H1 (cell line): ENCODE data around the gene MEF2C. TPM values are rescaled to one million over a fixed set of nuclear protein-coding genes. Genes with fewer than 3 reads are reported as not detected.
"Not testable (repeated sequence)": the region's sequence is repeated elsewhere in the genome, so short reads cannot be mapped to it uniquely, and the experiment has no call there.

Source experiments
- CTCF ChIA-PET: fragments of 300-600 bp; sonication (Branson Sonifier 250); formaldehyde crosslinking; loops from one replicate; lab custom pipeline; 2021; ENCODE audit not compliant: partially characterized antibody; lab: Charles Lee
- POLR2A ChIA-PET: fragments of 300-600 bp; sonication (Branson Sonifier 250); formaldehyde crosslinking; loops from one replicate; lab custom pipeline; 2021; ENCODE audit warnings: inconsistent platforms; ENCODE audit not compliant: partially characterized antibody; lab: Charles Lee
- DNase-seq, 2 experiments: peaks; one replicate each; pipeline versions ENCODE4 v3.0.0 to v3.0.0-alpha.2; 2010 to 2022; ENCODE audit warnings: low spot score in 2 of 2, low read depth in 1 of 2, mixed read lengths in 1 of 2
- FAIRE-seq: peaks from 2 replicates; lab custom pipeline; 2011; peaks lifted over from hg19 to GRCh38; lab: Jason Lieb, UNC
- H2AFZ ChIP-seq: 2 replicates; pipeline ENCODE4 v1.8.1; 2012; ENCODE audit warnings: low read length, inconsistent platforms
- H2AK5ac ChIP-seq: 2 replicates; pipeline ENCODE4 v1.6.1; 2013; ENCODE audit warnings: low read depth, low read length
- H2BK120ac ChIP-seq: replicated peaks from 2 replicates; pipeline ENCODE3; 2013; ENCODE audit warnings: low read depth, low read length, inconsistent platforms
- H2BK12ac ChIP-seq: 2 replicates; pipeline ENCODE4 v1.6.1; 2013; ENCODE audit warnings: low read depth, low read length
- H2BK15ac ChIP-seq: 2 replicates; pipeline ENCODE4 v1.6.1; 2013; ENCODE audit warnings: low read length
- H2BK20ac ChIP-seq: 2 replicates; pipeline ENCODE4 v1.6.1; 2013; ENCODE audit warnings: low read length
- H2BK5ac ChIP-seq: 2 replicates; pipeline ENCODE4 v1.6.1; 2013; ENCODE audit warnings: low read depth, low read length
- H3K14ac ChIP-seq: 2 replicates; pipeline ENCODE4 v1.6.1; 2013; ENCODE audit warnings: inconsistent platforms; ENCODE audit not compliant: insufficient read length
- H3K18ac ChIP-seq: 2 replicates; pipeline ENCODE4 v1.6.1; 2013; ENCODE audit warnings: low read length; ENCODE audit errors: extremely low read depth
- H3K23ac ChIP-seq: 2 replicates; pipeline ENCODE4 v1.6.1; 2013; ENCODE audit warnings: inconsistent platforms; ENCODE audit not compliant: insufficient read length
- H3K23me2 ChIP-seq: 2 replicates; pipeline ENCODE4 v1.6.1; 2013; ENCODE audit warnings: low read depth, low read length
- H3K27ac ChIP-seq: 2 replicates; pipeline ENCODE4 v1.6.1; 2011; ENCODE audit warnings: low read depth, low read length, inconsistent platforms
- H3K27me3 ChIP-seq, 4 experiments: replicated peaks in 1 of 4; 1 replicate in 1 of 4; 2 replicates in 3 of 4; pipeline versions ENCODE4 v1.6.1 to v1.8.1; 2011 to 2013; ENCODE audit warnings: low read length in 3 of 4, mild to moderate bottlenecking in 3 of 4, inconsistent platforms in 2 of 4, mixed read lengths in 2 of 4, moderate library complexity in 1 of 4; ENCODE audit not compliant: control insufficient read depth in 3 of 4, insufficient read depth in 3 of 4; ENCODE audit errors: extremely low read depth in 1 of 4
- H3K36me3 ChIP-seq, 4 experiments: 2 replicates each; pipeline versions ENCODE4 v1.6.1 to v1.8.1; 2011 to 2013; ENCODE audit warnings: mild to moderate bottlenecking in 4 of 4, low read length in 3 of 4, moderate library complexity in 2 of 4, control low read depth in 1 of 4, inconsistent platforms in 1 of 4; ENCODE audit not compliant: insufficient read depth in 4 of 4, control insufficient read depth in 2 of 4
- H3K4ac ChIP-seq: replicated peaks from 2 replicates; pipeline ENCODE3; 2013; ENCODE audit warnings: low read length, low read depth, mixed read lengths, inconsistent platforms; ENCODE audit not compliant: insufficient read length
- H3K4me1 ChIP-seq, 4 experiments: replicated peaks in 1 of 4; 1 replicate in 1 of 4; 2 replicates in 3 of 4; pipeline versions ENCODE4 v1.6.1 to v1.8.1; 2011 to 2013; ENCODE audit warnings: low read length in 3 of 4, inconsistent platforms in 2 of 4, mixed read lengths in 1 of 4; ENCODE audit not compliant: insufficient read depth in 4 of 4, control insufficient read depth in 3 of 4
- H3K4me2 ChIP-seq, 2 experiments: 2 replicates each; pipeline versions ENCODE4 v1.6.1 to v1.8.1; 2011 to 2013; ENCODE audit warnings: low read depth in 2 of 2, low read length in 2 of 2, control low read depth in 1 of 2, inconsistent platforms in 1 of 2, mild to moderate bottlenecking in 1 of 2; ENCODE audit not compliant: insufficient read depth in 1 of 2
- H3K4me3 ChIP-seq, 4 experiments: fragments of 200-600, 300-600 bp in 1 of 4; sonication (generic), shearing (Covaris generic), sonication (Bioruptor Twin) in 1 of 4; 2 replicates each; pipeline versions ENCODE4 v1.5.1 to v1.8.1; 2011 to 2016; ENCODE audit warnings: low read length in 4 of 4, low read depth in 3 of 4, control low read depth in 2 of 4, inconsistent platforms in 2 of 4, mild to moderate bottlenecking in 2 of 4, mixed read lengths in 1 of 4, moderate library complexity in 1 of 4; ENCODE audit not compliant: insufficient read depth in 2 of 4; ENCODE audit errors: extremely low read depth in 1 of 4
- H3K56ac ChIP-seq: replicated peaks from 2 replicates; pipeline ENCODE3; 2013; ENCODE audit warnings: low read depth, mild to moderate bottlenecking, mixed read lengths, low read length, inconsistent platforms; ENCODE audit not compliant: insufficient read length
- H3K79me1 ChIP-seq: 2 replicates; pipeline ENCODE4 v1.6.1; 2013; ENCODE audit warnings: low read depth, low read length, control low read depth
- H3K79me2 ChIP-seq, 2 experiments: 2 replicates each; pipeline versions ENCODE4 v1.6.1 to v1.8.1; 2012 to 2013; ENCODE audit warnings: low read length in 2 of 2, mild to moderate bottlenecking in 2 of 2, inconsistent platforms in 1 of 2; ENCODE audit not compliant: insufficient read depth in 2 of 2, control insufficient read depth in 1 of 2
- H3K9ac ChIP-seq, 4 experiments: replicated peaks in 1 of 4; 1 replicate in 1 of 4; 2 replicates in 3 of 4; pipeline versions ENCODE4 v1.6.1 to v1.8.1; 2011 to 2013; ENCODE audit warnings: low read depth in 3 of 4, low read length in 3 of 4, control low read depth in 2 of 4, mild to moderate bottlenecking in 2 of 4, moderate library complexity in 2 of 4, inconsistent platforms in 1 of 4; ENCODE audit errors: extremely low read depth in 1 of 4
- H3K9me3 ChIP-seq, 2 experiments: 2 replicates each; pipeline versions ENCODE4 v1.6.1 to v1.8.1; 2012 to 2013; ENCODE audit warnings: mild to moderate bottlenecking in 2 of 2, moderate library complexity in 2 of 2, control low read depth in 1 of 2, inconsistent platforms in 1 of 2, low read depth in 1 of 2, low read length in 1 of 2, mixed read lengths in 1 of 2; ENCODE audit not compliant: insufficient read depth in 2 of 2
- H4K20me1 ChIP-seq, 2 experiments: replicated peaks in 1 of 2; 2 replicates each; pipeline versions ENCODE3 to v1.8.1; 2011 to 2013; ENCODE audit warnings: inconsistent platforms in 2 of 2, low read length in 2 of 2, mild to moderate bottlenecking in 1 of 2; ENCODE audit not compliant: insufficient read depth in 2 of 2, control insufficient read depth in 1 of 2
- H4K5ac ChIP-seq: 2 replicates; pipeline ENCODE4 v1.6.1; 2013; ENCODE audit warnings: low read length, low read depth, mixed read lengths, inconsistent platforms; ENCODE audit not compliant: insufficient read length
- H4K8ac ChIP-seq: 2 replicates; pipeline ENCODE4 v1.8.0; 2013; ENCODE audit warnings: mild to moderate bottlenecking, moderate library complexity, low read length, inconsistent platforms; ENCODE audit not compliant: insufficient read depth; ENCODE audit errors: extremely low read depth
- H4K91ac ChIP-seq: replicated peaks from 2 replicates; pipeline ENCODE3; 2013; ENCODE audit warnings: low read length, mixed read lengths, inconsistent platforms; ENCODE audit not compliant: insufficient read length
- WGBS, 2 experiments: shearing (Covaris generic) in 1 of 2; methylation state at CpG; one replicate each; pipeline versions ENCODE4 v1.1.6 to v1.1.7; 2013 to 2015; ENCODE audit warnings: low lambda C conversion rate in 2 of 2, mixed read lengths in 2 of 2, inconsistent platforms in 1 of 2, low coverage in 1 of 2, missing lambda C conversion rate in 1 of 2; ENCODE audit not compliant: insufficient replicate concordance in 2 of 2, insufficient coverage in 1 of 2, insufficient read length in 1 of 2; ENCODE audit errors: extremely low coverage in 1 of 2, missing lambda C conversion rate in 1 of 2; 5-methylcytosine and 5-hydroxymethylcytosine counted together
- polyA plus RNA-seq, 7 experiments: library from polyadenylated mRNA; depleted of rRNA in 3 of 7; stranded (reverse) in 5 of 7; unstranded in 2 of 7; fragments of >200 nt in 5 of 7; fragments of 200-250 nt in 2 of 7; gene quantifications; 1 replicate in 5 of 7; 2 replicates in 1 of 7; 4 replicates in 1 of 7; pipeline versions ENCODE4 v1.2.1 to v1.2.3, GENCODE V29; 2011 to 2013; ENCODE audit warnings: missing spikeins in 2 of 7, mixed read lengths in 2 of 7
- total RNA-seq: library from RNA; stranded (reverse); fragmentation: NEBNext Ultra II Directional; extraction: Animal tissue kit (Norgen Biotek cat#: 25700); gene quantifications from 2 replicates; pipeline ENCODE4 v1.2.1, GENCODE V29; 2021

The MEF2C gene
- total and polyA plus RNA-seq, 2 of the 8 experiments (the other 6 are each of a cell fraction or from before 2014, with no cell fraction given): 0.59 to 0.99 TPM

DNA sequence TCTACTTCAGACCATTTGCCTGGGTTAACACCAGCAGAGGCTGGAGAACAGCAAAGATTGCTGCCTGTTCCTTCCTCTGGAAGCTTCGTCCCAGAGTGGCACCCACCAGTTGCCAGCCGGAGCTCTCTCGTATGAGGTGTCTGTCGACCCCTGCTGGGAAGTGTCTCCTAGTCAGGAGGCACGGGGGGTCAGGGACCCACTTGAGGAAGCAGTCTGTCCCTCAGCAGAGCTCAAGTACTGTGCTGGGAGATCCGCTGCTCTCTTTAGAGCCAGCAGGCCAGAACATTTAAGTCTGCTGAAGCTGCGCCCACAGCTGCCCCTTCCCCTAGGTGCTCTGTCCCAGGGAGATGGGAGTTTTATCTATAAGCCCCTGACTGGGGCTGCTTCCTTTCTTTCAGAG lies 84.1 kb downstream of the MEF2C start:
- H3K23ac ChIP-seq, H3K79me2 ChIP-seq: not testable (repeated sequence)
- WGBS, 2 experiments: 96% methylated on average over 7 of the region's 7 CpGs; no CpG with 5 or more reads in 1 of the 2 experiments

DNA sequence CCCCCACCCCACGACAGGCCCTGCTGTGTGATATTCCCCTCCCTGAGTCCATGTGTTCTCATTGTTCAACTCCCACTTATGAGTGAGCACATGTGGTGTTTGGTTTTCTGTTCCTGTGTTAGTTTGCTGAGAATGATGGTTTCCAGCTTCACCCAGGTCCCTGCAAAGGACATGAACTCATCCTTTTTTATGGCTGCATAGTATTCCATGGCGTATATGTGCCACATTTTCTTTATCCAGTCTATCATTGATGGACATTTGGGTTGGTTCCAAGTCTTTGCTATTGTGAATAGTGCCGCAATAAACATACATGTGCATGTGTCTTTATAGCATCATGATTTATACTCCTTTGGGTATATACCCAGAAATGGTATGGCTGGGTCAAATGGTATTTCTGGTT lies 89.2 kb downstream of the MEF2C start:
- H2AFZ ChIP-seq, H4K91ac ChIP-seq, H2BK5ac ChIP-seq, H3K18ac ChIP-seq, H3K36me3 ChIP-seq, H2BK12ac ChIP-seq, H3K9ac ChIP-seq, H4K8ac ChIP-seq, H3K27me3 ChIP-seq, H3K23me2 ChIP-seq, H3K27ac ChIP-seq, H3K4me1 ChIP-seq, CTCF ChIA-PET, H3K79me2 ChIP-seq, H3K4me3 ChIP-seq, H3K56ac ChIP-seq, H3K4ac ChIP-seq, H4K20me1 ChIP-seq, POLR2A ChIA-PET, H3K14ac ChIP-seq, H2AK5ac ChIP-seq, H4K5ac ChIP-seq, H2BK20ac ChIP-seq, H3K4me2 ChIP-seq, H3K9me3 ChIP-seq, H2BK120ac ChIP-seq, H3K23ac ChIP-seq, H3K79me1 ChIP-seq, FAIRE-seq, DNase-seq, H2BK15ac ChIP-seq: not testable (repeated sequence)
- WGBS, 2 experiments: 86% methylated on average over 3 of the region's 3 CpGs; no CpG with 5 or more reads in 1 of the 2 experiments

More for the DNA sequence above, 84.1 kb downstream of the MEF2C start:
- not testable (repeated sequence) for H3K4ac ChIP-seq, H3K56ac ChIP-seq, H2BK15ac ChIP-seq, H4K8ac ChIP-seq, H3K27ac ChIP-seq, H3K9me3 ChIP-seq, H4K5ac ChIP-seq, H3K14ac ChIP-seq, H3K18ac ChIP-seq, H3K27me3 ChIP-seq, H2BK12ac ChIP-seq, H2AFZ ChIP-seq, H3K4me3 ChIP-seq, H2BK5ac ChIP-seq, H3K4me1 ChIP-seq, H2AK5ac ChIP-seq, H3K23me2 ChIP-seq, H4K20me1 ChIP-seq, H3K9ac ChIP-seq, H3K4me2 ChIP-seq, H3K79me1 ChIP-seq, H3K36me3 ChIP-seq, FAIRE-seq, H2BK120ac ChIP-seq, DNase-seq, H4K91ac ChIP-seq, H2BK20ac ChIP-seq
- ChIA-PET POLR2A (interaction anchor here (0.5 kb wide), 1 partner anchor 84 kb away, joined by 4 read pairs; the partner anchor contains the start of gene MEF2C), CTCF (interaction anchor here (0.7 to 1.7 kb wide), 3 partner anchors 21 to 1190 kb away, joined by 3 to 4 read pairs (median 3); no protein-coding TSS in a partner anchor)
